Loucy (cell line): ENCODE results near the gene KDELR3.

Experiments
- H2AFZ ChIP-seq: fragments of 200-600 bp; sonication (generic); 2 replicates; pipeline ENCODE4 v1.6.0; 2016; ENCODE audit warnings: antibody characterized with exemption, mild to moderate bottlenecking, low read length, moderate library complexity
- H3F3A ChIP-seq: fragments of 200-600 bp; 2 replicates; pipeline ENCODE4 v1.6.0; 2016; ENCODE audit warnings: antibody characterized with exemption, low read depth, mild to moderate bottlenecking
- H3K27me3 ChIP-seq: fragments of 200-600 bp; sonication (generic); 2 replicates; pipeline ENCODE4 v1.6.1; 2014; ENCODE audit warnings: low read length, mild to moderate bottlenecking; ENCODE audit not compliant: insufficient read depth, poor library complexity, severe bottlenecking
- H3K36me3 ChIP-seq: fragments of 200-600 bp; sonication (generic); 2 replicates; pipeline ENCODE4 v1.6.1; 2016; ENCODE audit warnings: low read length; ENCODE audit not compliant: insufficient read depth
- H3K4me1 ChIP-seq: fragments of 200-600 bp; sonication (generic); 2 replicates; pipeline ENCODE4 v1.5.1; 2014; ENCODE audit warnings: low read length, mild to moderate bottlenecking; ENCODE audit not compliant: insufficient read depth, poor library complexity, severe bottlenecking
- H3K4me2 ChIP-seq: fragments of 200-600 bp; sonication (generic); 2 replicates; pipeline ENCODE4 v1.6.0; 2014; ENCODE audit warnings: antibody characterized with exemption, low read length, low read depth, mild to moderate bottlenecking; ENCODE audit not compliant: poor library complexity, severe bottlenecking
- H3K4me3 ChIP-seq: fragments of 200-600 bp; sonication (generic); 2 replicates; pipeline ENCODE4 v1.5.1; 2014; ENCODE audit warnings: low read length, mild to moderate bottlenecking, mixed read lengths; ENCODE audit not compliant: poor library complexity, severe bottlenecking
- H3K79me2 ChIP-seq: fragments of 200-600 bp; sonication (generic); 2 replicates; pipeline ENCODE4 v1.6.1; 2014; ENCODE audit warnings: low read length; ENCODE audit not compliant: insufficient read depth
- H3K9ac ChIP-seq: fragments of 200-600 bp; sonication (generic); 2 replicates; pipeline ENCODE4 v1.6.0; 2014; ENCODE audit warnings: mild to moderate bottlenecking, low read depth, low read length, moderate library complexity; ENCODE audit not compliant: poor library complexity, severe bottlenecking
- H3K9me2 ChIP-seq: fragments of 200-600 bp; sonication (generic); replicated peaks from 2 replicates; pipeline ENCODE4 v1.6.1; 2016; ENCODE audit warnings: low read depth, low read length, mixed read lengths
- H3K9me3 ChIP-seq: fragments of 200-600 bp; sonication (generic); 2 replicates; pipeline ENCODE4 v1.6.1; 2014; ENCODE audit warnings: mild to moderate bottlenecking, antibody characterized with exemption, low read length, low read depth; ENCODE audit not compliant: insufficient read depth
- H4K20me1 ChIP-seq: fragments of 200-600 bp; sonication (generic); 2 replicates; pipeline ENCODE4 v1.6.0; 2014; ENCODE audit warnings: antibody characterized with exemption, low read length, mild to moderate bottlenecking; ENCODE audit not compliant: insufficient read depth, poor library complexity, severe bottlenecking
- CTCF ChIP-seq: fragments of 200-600 bp; sonication (generic); conservative IDR thresholded peaks from 2 replicates; pipeline ENCODE4 v1.5.1; 2014; ENCODE audit warnings: mild to moderate bottlenecking, antibody characterized with exemption, low read length
- EZH2phosphoT487 ChIP-seq: fragments of 200-600 bp; IDR thresholded peaks from 2 replicates; pipeline ENCODE4 v1.6.1; 2018; ENCODE audit warnings: antibody characterized with exemption, mild to moderate bottlenecking, moderate library complexity, borderline replicate concordance

KDELR3 gene

GRCh38 chr22:38471237-38471636, 3.3 kb downstream of the KDELR3 start:
- no peak for TF ChIP-seq EZH2phosphoT487
- TF ChIP-seq CTCF = no peak
- Histone ChIP-seq H3K9me2 (no peaks in the 10 kb centered on the region), H3K79me2 (no peaks in the 10 kb centered on the region)

GRCh38 chr22:38474003-38474607, 6.2 kb downstream of the KDELR3 start:
- H2AFZ ChIP-seq = no peak overlapping the region
- TF ChIP-seq EZH2phosphoT487 = no peak
- no peak for TF ChIP-seq CTCF
- H3K4me2 ChIP-seq = no peak overlapping the region

More at GRCh38 chr22:38471237-38471636, 3.3 kb downstream of the KDELR3 start:
- Histone ChIP-seq H3K4me2 (no peak overlapping the region), H3F3A (no peaks in the 10 kb centered on the region), H3K9ac (no peak overlapping the region), H3K36me3 (no peaks in the 10 kb centered on the region), H3K4me3 (no peak overlapping the region), H3K9me3 (no peaks in the 10 kb centered on the region), H3K27me3 (peaks cover 6% of the 10 kb centered on the region), H4K20me1 (no peaks in the 10 kb centered on the region), H3K4me1 (no peaks in the 10 kb centered on the region), H2AFZ (no peak overlapping the region)

GRCh38 chr22:38477585-38477984, 9.7 kb downstream of the KDELR3 start:
- Histone ChIP-seq H3F3A (no peaks in the 10 kb centered on the region), H3K9ac (no peak overlapping the region), H3K36me3 (peaks cover 11% of the 10 kb centered on the region; the same call in 1 of the 2 replicates), H3K79me2 (no peaks in the 10 kb centered on the region), H2AFZ (no peak overlapping the region), H3K4me1 (no peaks in the 10 kb centered on the region), H3K4me3 (no peak overlapping the region), H3K4me2 (no peak overlapping the region), H3K27me3 (no peaks in the 10 kb centered on the region), H4K20me1 (no peaks in the 10 kb centered on the region), H3K9me2 (no peaks in the 10 kb centered on the region), H3K9me3 (no peaks in the 10 kb centered on the region)
- TF ChIP-seq EZH2phosphoT487 (no peak), CTCF (no peak)

More at GRCh38 chr22:38474003-38474607, 6.2 kb downstream of the KDELR3 start:
- H3K4me1 ChIP-seq = no peaks in the 10 kb centered on the region
- no peaks in the 10 kb centered on the region for H3K36me3 ChIP-seq
- H3K27me3 ChIP-seq = no peaks in the 10 kb centered on the region
- no peaks in the 10 kb centered on the region for H3K9me2 ChIP-seq
- no peak overlapping the region for H3K9ac ChIP-seq
- no peaks in the 10 kb centered on the region for H4K20me1 ChIP-seq
- no peaks in the 10 kb centered on the region for H3K79me2 ChIP-seq
- no peak overlapping the region for H3K4me3 ChIP-seq
- no peaks in the 10 kb centered on the region for H3F3A ChIP-seq
- no peaks in the 10 kb centered on the region for H3K9me3 ChIP-seq
